Calu3 (cell line): ENCODE measurements around the gene DNAJC28. TPM values are rescaled to one million over a fixed set of nuclear protein-coding genes. Genes with fewer than 3 reads are reported as not detected.
A peak's percentile ranks its signal among the peaks of the same experiment; 100 is the strongest.

ENCODE experiments used
- BruUV-seq: library from RNA; stranded (reverse); fragments of 400-500 nt; replicated peaks from 2 replicates; lab custom pipeline; 2021; lab: Mats Ljungman, UMichigan
- CTCF ChIA-PET: fragments of 300-600 bp; sonication (Branson Sonifier 250); formaldehyde crosslinking; loops from one replicate; lab custom pipeline; 2022; ENCODE audit warnings: antibody characterized with exemption; lab: Charles Lee
- DNase-seq: peaks from one replicate; pipeline ENCODE4 v3.0.0; 2022
- H3K27ac Mint-ChIP-seq: one replicate; pipeline ENCODE4 v1.8.0; 2022; ENCODE audit warnings: mixed read lengths; ENCODE audit not compliant: unreplicated experiment
- H3K27me3 Mint-ChIP-seq: one replicate; pipeline ENCODE4 v1.8.0; 2022; ENCODE audit warnings: mixed read lengths; ENCODE audit not compliant: unreplicated experiment
- H3K36me3 Mint-ChIP-seq: one replicate; pipeline ENCODE4 v1.8.0; 2022; ENCODE audit warnings: mild to moderate bottlenecking, moderate library complexity, mixed read lengths; ENCODE audit not compliant: insufficient read depth, unreplicated experiment
- H3K4me1 Mint-ChIP-seq: one replicate; pipeline ENCODE4 v1.8.0; 2022; ENCODE audit warnings: mild to moderate bottlenecking, low read depth, mixed read lengths; ENCODE audit not compliant: unreplicated experiment
- H3K4me3 Mint-ChIP-seq: one replicate; pipeline ENCODE4 v1.8.0; 2022; ENCODE audit warnings: mild to moderate bottlenecking, low read depth, moderate library complexity, mixed read lengths; ENCODE audit not compliant: unreplicated experiment
- H3K9me3 Mint-ChIP-seq: one replicate; pipeline ENCODE4 v1.8.0; 2022; ENCODE audit warnings: low read depth, mixed read lengths; ENCODE audit not compliant: unreplicated experiment
- CTCF ChIP-seq: fragments of 200-600 bp; IDR thresholded peaks from one replicate; pipeline ENCODE4 v1.8.0; 2022; ENCODE audit warnings: antibody characterized with exemption; ENCODE audit not compliant: unreplicated experiment
- intact Hi-C: fragments of 100-400 bp; cut with micrococcal nuclease; formaldehyde crosslinking; loops from one replicate; pipeline ENCODE4 v1.10.0; 2022; ENCODE audit not compliant: unreplicated experiment
- total RNA-seq: library from RNA; stranded (reverse); gene quantifications from 2 replicates; pipeline ENCODE4 v1.2.3, GENCODE V29; 2022

The DNAJC28 gene
- total RNA-seq, 1 experiment from 2014 or later = 1.2 TPM

DNA sequence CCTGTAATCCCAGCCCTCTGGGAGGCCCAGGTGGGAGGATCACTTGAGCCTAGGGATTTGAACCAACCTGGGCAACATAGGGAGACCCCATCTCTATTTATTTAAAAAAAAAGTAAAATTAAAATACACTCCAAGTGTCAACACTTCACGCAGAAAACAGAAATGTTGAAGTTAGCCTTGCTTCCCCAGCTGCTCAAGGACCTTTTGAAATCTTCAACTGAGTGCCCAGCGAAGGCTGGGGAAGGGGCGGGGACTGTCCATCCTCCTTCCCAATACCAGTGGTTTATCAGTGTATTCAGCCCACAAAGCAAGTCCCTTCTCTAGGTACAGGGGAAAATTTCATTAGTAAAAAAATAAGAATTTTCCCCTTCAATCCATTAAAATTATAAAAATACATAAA, 2.2 kb upstream of the DNAJC28 start:
- no peak for DNase-seq
- no peaks in the 10 kb centered on the region for H3K9me3 Mint-ChIP-seq
- peaks cover 7% of the 10 kb centered on the region for H3K4me1 Mint-ChIP-seq
- no peak for TF ChIP-seq CTCF
- peaks cover 17% of the 10 kb centered on the region for H3K36me3 Mint-ChIP-seq
- no peak overlapping the region for H3K4me3 Mint-ChIP-seq
- H3K27ac Mint-ChIP-seq = no peak overlapping the region
- CTCF ChIA-PET = no interaction called here
- intact Hi-C loops = no loop called here
- H3K27me3 Mint-ChIP-seq = peaks cover 26% of the 10 kb centered on the region
- no TSS peak for BruUV-seq

DNA sequence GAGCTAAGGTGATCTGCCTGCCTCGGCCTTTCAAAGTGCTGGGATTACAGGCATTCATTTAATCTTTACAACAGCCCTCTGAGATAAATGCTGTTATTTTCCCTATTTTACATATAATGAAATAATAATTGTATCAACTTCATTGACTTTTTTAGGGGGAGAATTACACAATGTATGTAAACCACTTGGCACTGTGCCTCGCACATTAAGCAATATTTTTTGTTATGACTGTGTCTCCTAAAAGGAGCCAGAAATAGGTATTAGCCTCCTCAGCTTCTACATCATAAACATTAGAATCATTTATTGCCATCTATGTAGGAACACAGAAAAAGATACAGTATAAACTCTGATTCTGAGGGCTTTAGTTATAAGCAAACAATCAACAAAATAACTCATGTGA, 1.1 kb upstream of the DNAJC28 start:
- no peak for DNase-seq

DNA sequence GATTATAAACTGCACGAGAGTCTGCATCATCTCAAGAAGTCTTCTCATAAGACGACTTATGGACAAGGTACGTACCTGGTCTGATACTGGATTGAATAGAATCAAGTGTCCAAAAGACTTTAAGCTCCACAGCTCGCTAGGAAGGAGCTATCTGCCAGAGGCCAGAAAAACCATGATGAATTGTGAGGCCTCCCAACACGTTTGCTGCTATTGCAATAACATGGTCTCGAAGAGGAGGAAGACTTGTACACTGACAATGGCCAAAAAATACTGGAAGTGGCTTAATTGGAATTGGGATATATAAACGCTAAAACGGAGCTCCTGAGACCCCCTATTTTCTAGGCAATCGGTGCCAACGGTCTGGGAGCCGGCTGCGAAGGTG, 534 bp downstream of the DNAJC28 start:
- Mint-ChIP-seq H3K4me3 (peak overlapping the region; percentile 81), H3K27ac (no peak overlapping the region), H3K9me3 (no peaks in the 10 kb centered on the region), H3K27me3 (peaks cover 16% of the 10 kb centered on the region), H3K4me1 (no peaks in the 10 kb centered on the region), H3K36me3 (peaks cover 13% of the 10 kb centered on the region)
- no TSS peak for BruUV-seq
- DNase-seq = no peak
- CTCF ChIA-PET = interaction anchor here (0.6 to 1.3 kb wide), 3 partner anchors 11 to 196 kb away, joined by 4 to 6 read pairs (median 5); partner anchors contain the start of gene TMEM50B
- intact Hi-C loops = no loop called here
- TF ChIP-seq CTCF = no peak

More for the DNA sequence above, 1.1 kb upstream of the DNAJC28 start:
- TF ChIP-seq CTCF = no peak
- Mint-ChIP-seq H3K4me3 (peak overlapping the region; percentile 81), H3K4me1 (peaks cover 7% of the 10 kb centered on the region), H3K27ac (no peak overlapping the region), H3K27me3 (peaks cover 26% of the 10 kb centered on the region), H3K9me3 (no peaks in the 10 kb centered on the region), H3K36me3 (peaks cover 17% of the 10 kb centered on the region)
- CTCF ChIA-PET = interaction anchor here (0.7 kb wide), 1 partner anchor 25 kb away, joined by 3 read pairs; no protein-coding TSS in a partner anchor
- BruUV-seq = no TSS peak
- intact Hi-C loops = no loop called here

- no TSS peak for BruUV-seq
- Mint-ChIP-seq H3K27me3 (no peaks in the 10 kb centered on the region), H3K9me3 (no peaks in the 10 kb centered on the region), H3K4me1 (no peaks in the 10 kb centered on the region), H3K27ac (no peak overlapping the region), H3K36me3 (peaks cover 13% of the 10 kb centered on the region), H3K4me3 (no peak overlapping the region)
- CTCF ChIA-PET = no interaction called here
- no peak for TF ChIP-seq CTCF
- DNase-seq = no peak
- intact Hi-C loops = no loop called here
These were observed 2.6 kb downstream of the DNAJC28 start for GRCh38 chr21:33488936-33489335.
